ENCODE results near the gene ST6GALNAC5.

Gene ST6GALNAC5

GRCh38 chr1:76841460-76841859, 25.8 kb upstream of the ST6GALNAC5 start:
- Histone ChIP-seq H3K9me3 (ENCODE audit: control insufficient read depth, low read length) (no peaks in the 10 kb centered on the region), H3K4me1 (ENCODE audit: control insufficient read depth, insufficient read depth, low read length) (no peaks in the 10 kb centered on the region), H3K4me3 (ENCODE audit: low read length) (no peak overlapping the region), H3K9ac (ENCODE audit: low read length) (no peak overlapping the region), H3K36me3 (ENCODE audit: control insufficient read depth, insufficient read depth, low read length) (no peaks in the 10 kb centered on the region), H3K27me3 (ENCODE audit: control insufficient read depth, insufficient read depth, low read length) (no peaks in the 10 kb centered on the region)

- Histone ChIP-seq H3K4me3 (ENCODE audit: low read length) (no peak overlapping the region), H3K9ac (ENCODE audit: low read length) (no peak overlapping the region), H3K36me3 (ENCODE audit: control insufficient read depth, insufficient read depth, low read length) (no peaks in the 10 kb centered on the region), H3K9me3 (ENCODE audit: control insufficient read depth, low read length) (no peaks in the 10 kb centered on the region), H3K4me1 (ENCODE audit: control insufficient read depth, insufficient read depth, low read length) (no peaks in the 10 kb centered on the region), H3K27me3 (ENCODE audit: control insufficient read depth, insufficient read depth, low read length) (no peaks in the 10 kb centered on the region)
These were observed 23.3 kb upstream of the ST6GALNAC5 start for GRCh38 chr1:76843821-76844464.

- Histone ChIP-seq H3K9ac (ENCODE audit: low read length) (no peak overlapping the region), H3K4me3 (ENCODE audit: low read length) (no peak overlapping the region), H3K27me3 (ENCODE audit: control insufficient read depth, insufficient read depth, low read length) (no peaks in the 10 kb centered on the region), H3K36me3 (ENCODE audit: control insufficient read depth, insufficient read depth, low read length) (no peaks in the 10 kb centered on the region), H3K4me1 (ENCODE audit: control insufficient read depth, insufficient read depth, low read length) (no peaks in the 10 kb centered on the region), H3K9me3 (ENCODE audit: control insufficient read depth, low read length) (no peaks in the 10 kb centered on the region)
These were observed 13.0 kb upstream of the ST6GALNAC5 start for GRCh38 chr1:76854255-76854654.

GRCh38 chr1:76856104-76856503, 11.2 kb upstream of the ST6GALNAC5 start:
- Histone ChIP-seq H3K9ac (ENCODE audit: low read length) (no peak overlapping the region), H3K4me1 (ENCODE audit: control insufficient read depth, insufficient read depth, low read length) (no peaks in the 10 kb centered on the region), H3K36me3 (ENCODE audit: control insufficient read depth, insufficient read depth, low read length) (no peaks in the 10 kb centered on the region), H3K9me3 (ENCODE audit: control insufficient read depth, low read length) (no peaks in the 10 kb centered on the region), H3K4me3 (ENCODE audit: low read length) (no peak overlapping the region), H3K27me3 (ENCODE audit: control insufficient read depth, insufficient read depth, low read length) (no peaks in the 10 kb centered on the region)

DNA sequence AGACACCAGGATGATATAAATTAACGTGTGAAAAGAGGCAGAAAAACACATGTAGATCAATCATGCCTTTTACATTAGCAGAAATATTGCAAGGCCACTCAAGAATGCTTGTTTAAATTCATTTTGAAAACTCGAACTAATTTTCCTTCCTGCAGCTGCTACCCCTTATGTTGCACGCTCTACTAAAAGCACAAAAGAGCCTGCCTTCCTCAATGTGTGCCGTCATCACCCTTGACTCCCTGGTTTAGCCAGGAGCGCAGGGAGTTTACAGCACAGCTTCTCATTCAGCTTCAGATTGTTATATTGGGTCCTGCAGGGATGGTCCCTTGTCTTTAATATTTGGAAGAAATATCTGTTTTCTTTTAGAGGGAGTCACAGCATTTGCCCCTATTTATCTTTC, 10.1 kb upstream of the ST6GALNAC5 start:
- Histone ChIP-seq H3K36me3 (ENCODE audit: control insufficient read depth, insufficient read depth, low read length) (no peaks in the 10 kb centered on the region), H3K9me3 (ENCODE audit: control insufficient read depth, low read length) (no peaks in the 10 kb centered on the region), H3K9ac (ENCODE audit: low read length) (no peak overlapping the region), H3K4me1 (ENCODE audit: control insufficient read depth, insufficient read depth, low read length) (no peaks in the 10 kb centered on the region), H3K27me3 (ENCODE audit: control insufficient read depth, insufficient read depth, low read length) (no peaks in the 10 kb centered on the region), H3K4me3 (ENCODE audit: low read length) (no peak overlapping the region)

DNA sequence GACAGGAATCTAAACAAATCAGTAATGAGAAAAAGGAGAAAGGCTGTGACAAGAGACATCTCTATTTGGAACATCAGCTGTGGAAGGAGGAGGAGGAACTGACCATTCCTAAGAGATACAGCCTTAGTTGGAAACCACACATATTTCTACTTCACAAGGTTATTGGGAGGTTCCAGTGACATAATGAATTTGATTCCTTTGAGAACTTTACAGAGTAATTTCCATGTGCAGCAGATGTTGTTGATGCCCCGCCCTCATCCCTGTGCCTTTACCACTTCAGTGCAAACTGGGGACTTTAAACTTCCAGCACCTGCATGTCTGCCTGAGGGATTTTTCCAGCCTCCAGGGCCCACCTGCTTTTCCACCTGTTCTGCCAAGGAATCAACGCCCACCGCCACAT, 9.3 kb upstream of the ST6GALNAC5 start:
- Histone ChIP-seq H3K9ac (ENCODE audit: low read length) (no peak overlapping the region), H3K36me3 (ENCODE audit: control insufficient read depth, insufficient read depth, low read length) (no peaks in the 10 kb centered on the region), H3K9me3 (ENCODE audit: control insufficient read depth, low read length) (no peaks in the 10 kb centered on the region), H3K4me3 (ENCODE audit: low read length) (no peak overlapping the region), H3K4me1 (ENCODE audit: control insufficient read depth, insufficient read depth, low read length) (no peaks in the 10 kb centered on the region), H3K27me3 (ENCODE audit: control insufficient read depth, insufficient read depth, low read length) (no peaks in the 10 kb centered on the region)

DNA sequence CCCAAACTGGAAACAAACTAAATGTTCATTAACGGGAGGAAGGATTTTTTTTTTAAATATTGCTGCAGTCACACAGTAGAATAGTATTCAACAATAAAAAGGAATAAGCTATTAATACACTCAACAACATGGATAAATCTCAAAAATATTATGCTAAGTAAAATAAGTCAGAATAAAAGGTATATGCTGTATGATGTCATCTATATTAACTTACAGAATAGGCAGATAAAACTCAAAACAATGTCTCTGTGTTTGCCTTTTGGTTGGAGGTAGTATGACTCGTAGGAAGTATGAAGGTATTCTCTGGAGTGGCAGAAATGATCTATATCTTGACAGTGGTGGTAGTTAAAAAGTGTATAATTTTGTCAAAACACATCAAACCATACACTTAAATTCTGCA, 6.1 kb upstream of the ST6GALNAC5 start:
- H3K4me3 ChIP-seq (ENCODE audit: low read length) = no peak overlapping the region
- no peaks in the 10 kb centered on the region for H3K4me1 ChIP-seq (ENCODE audit: control insufficient read depth, insufficient read depth, low read length)
- H3K9me3 ChIP-seq (ENCODE audit: control insufficient read depth, low read length) = no peaks in the 10 kb centered on the region
- H3K27me3 ChIP-seq (ENCODE audit: control insufficient read depth, insufficient read depth, low read length) = peaks cover 3% of the 10 kb centered on the region
- no peak overlapping the region for H3K9ac ChIP-seq (ENCODE audit: low read length)
- no peaks in the 10 kb centered on the region for H3K36me3 ChIP-seq (ENCODE audit: control insufficient read depth, insufficient read depth, low read length)

- Histone ChIP-seq H3K4me3 (ENCODE audit: low read length) (no peak overlapping the region), H3K9ac (ENCODE audit: low read length) (no peak overlapping the region), H3K9me3 (ENCODE audit: control insufficient read depth, low read length) (no peaks in the 10 kb centered on the region), H3K36me3 (ENCODE audit: control insufficient read depth, insufficient read depth, low read length) (no peaks in the 10 kb centered on the region), H3K4me1 (ENCODE audit: control insufficient read depth, insufficient read depth, low read length) (no peaks in the 10 kb centered on the region), H3K27me3 (ENCODE audit: control insufficient read depth, insufficient read depth, low read length) (peaks cover 10% of the 10 kb centered on the region)
These were observed 4.8 kb upstream of the ST6GALNAC5 start for GRCh38 chr1:76862447-76862846.

DNA sequence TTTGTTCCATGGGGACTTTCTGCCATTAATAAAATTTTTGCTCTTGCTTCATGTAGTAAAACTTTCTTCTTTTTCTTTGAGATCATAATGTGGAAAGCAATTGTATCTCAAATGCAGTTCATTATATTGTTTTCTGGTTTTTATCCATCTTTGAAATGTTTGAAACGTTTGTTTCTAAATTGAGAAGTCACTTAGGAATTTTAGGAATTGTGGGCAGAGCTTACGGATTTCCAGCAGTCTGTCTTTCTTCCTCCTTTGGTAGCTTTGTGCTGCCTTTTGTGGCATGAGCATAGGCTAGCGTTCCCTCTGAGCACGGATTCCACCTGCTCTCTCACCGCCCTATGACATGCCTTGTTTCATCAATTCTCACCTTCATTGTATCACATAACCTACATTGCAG, 2.9 kb upstream of the ST6GALNAC5 start:
- H3K27me3 ChIP-seq (ENCODE audit: control insufficient read depth, insufficient read depth, low read length) = peaks cover 27% of the 10 kb centered on the region
- H3K4me3 ChIP-seq (ENCODE audit: low read length) = no peak overlapping the region
- H3K9ac ChIP-seq (ENCODE audit: low read length) = no peak overlapping the region
- no peaks in the 10 kb centered on the region for H3K36me3 ChIP-seq (ENCODE audit: control insufficient read depth, insufficient read depth, low read length)
- H3K4me1 ChIP-seq (ENCODE audit: control insufficient read depth, insufficient read depth, low read length) = no peaks in the 10 kb centered on the region
- H3K9me3 ChIP-seq (ENCODE audit: control insufficient read depth, low read length) = no peaks in the 10 kb centered on the region

- peaks cover 27% of the 10 kb centered on the region for H3K27me3 ChIP-seq (ENCODE audit: control insufficient read depth, insufficient read depth, low read length)
- no peak overlapping the region for H3K4me3 ChIP-seq (ENCODE audit: low read length)
- no peaks in the 10 kb centered on the region for H3K36me3 ChIP-seq (ENCODE audit: control insufficient read depth, insufficient read depth, low read length)
- H3K4me1 ChIP-seq (ENCODE audit: control insufficient read depth, insufficient read depth, low read length) = no peaks in the 10 kb centered on the region
- H3K9ac ChIP-seq (ENCODE audit: low read length) = no peak overlapping the region
- H3K9me3 ChIP-seq (ENCODE audit: control insufficient read depth, low read length) = no peaks in the 10 kb centered on the region
These were observed 1.5 kb upstream of the ST6GALNAC5 start for GRCh38 chr1:76865696-76866286.

GRCh38 chr1:76866566-76866965, 714 bp upstream of the ST6GALNAC5 start:
- H3K4me1 ChIP-seq (ENCODE audit: control insufficient read depth, insufficient read depth, low read length) = no peaks in the 10 kb centered on the region
- H3K4me3 ChIP-seq (ENCODE audit: low read length) = no peak overlapping the region
- H3K9me3 ChIP-seq (ENCODE audit: control insufficient read depth, low read length) = no peaks in the 10 kb centered on the region
- no peaks in the 10 kb centered on the region for H3K36me3 ChIP-seq (ENCODE audit: control insufficient read depth, insufficient read depth, low read length)
- H3K9ac ChIP-seq (ENCODE audit: low read length) = no peak overlapping the region
- H3K27me3 ChIP-seq (ENCODE audit: control insufficient read depth, insufficient read depth, low read length) = peaks cover 27% of the 10 kb centered on the region

- Histone ChIP-seq H3K36me3 (ENCODE audit: control insufficient read depth, insufficient read depth, low read length) (no peaks in the 10 kb centered on the region), H3K9ac (ENCODE audit: low read length) (peak overlapping the region; percentile 47)
These were observed 1.0 kb downstream of the ST6GALNAC5 start for GRCh38 chr1:76868154-76868882.

More at GRCh38 chr1:76868154-76868882, 1.0 kb downstream of the ST6GALNAC5 start:
- Histone ChIP-seq H3K4me1 (ENCODE audit: control insufficient read depth, insufficient read depth, low read length) (no peaks in the 10 kb centered on the region), H3K27me3 (ENCODE audit: control insufficient read depth, insufficient read depth, low read length) (peaks cover 27% of the 10 kb centered on the region), H3K9me3 (ENCODE audit: control insufficient read depth, low read length) (no peaks in the 10 kb centered on the region), H3K4me3 (ENCODE audit: low read length) (no peak overlapping the region)
